ENCODE results near the gene MEF2C. TPM values are rescaled to one million over a fixed set of nuclear protein-coding genes. Genes with fewer than 3 reads are reported as not detected.

The MEF2C gene
- polyA plus RNA-seq, 1 donor from 2014 or later, result 30.2 TPM

DNA sequence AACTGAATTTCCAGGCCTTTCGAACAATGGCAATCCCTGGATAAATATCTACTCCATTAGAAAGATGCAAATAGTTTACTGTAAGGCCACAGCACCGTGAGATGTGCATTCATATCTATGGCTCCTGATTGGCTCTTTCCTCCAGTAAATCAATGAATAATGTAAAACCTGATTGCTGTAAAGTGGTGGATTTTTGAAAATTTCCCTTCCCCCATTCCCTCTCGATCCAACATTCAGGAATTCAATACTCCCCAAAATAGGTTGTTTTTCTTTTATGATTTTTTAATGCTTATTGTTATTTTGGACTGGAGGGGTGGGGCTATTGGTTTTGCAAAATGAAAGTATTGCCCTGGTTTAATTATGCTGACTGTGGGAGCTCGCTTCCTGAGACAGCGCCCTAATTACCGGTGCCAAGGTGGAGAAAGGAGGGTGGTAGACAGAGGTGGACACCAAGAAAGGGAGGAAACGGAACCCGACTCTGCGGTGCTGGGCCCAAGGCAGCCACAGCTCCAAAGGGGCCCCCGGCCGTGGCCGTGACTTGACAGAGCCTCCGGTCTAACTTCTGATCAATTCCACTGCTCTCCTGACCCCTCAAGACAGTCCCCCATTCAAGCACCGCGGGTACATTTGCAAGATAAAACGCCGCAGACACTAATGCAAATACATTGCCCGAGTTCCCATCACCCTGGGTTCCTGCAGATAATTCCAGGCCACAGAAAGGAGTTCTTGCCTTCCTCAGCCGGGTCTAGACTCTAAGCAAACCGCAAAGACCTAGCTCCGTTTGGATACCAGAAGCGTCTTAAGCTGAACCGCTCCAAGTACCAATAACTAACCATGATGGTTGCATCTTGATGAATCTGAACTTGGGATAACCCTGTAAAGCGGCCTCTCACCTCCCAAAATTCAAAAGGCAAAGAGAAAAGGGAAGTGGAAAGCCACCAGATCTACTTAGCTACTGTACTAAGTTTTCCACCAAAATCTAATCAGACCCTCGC, 211.2 kb downstream of the MEF2C start:
- Histone ChIP-seq H3K79me2 (replicated peaks; ENCODE audit: insufficient read depth, low read length) (peaks cover 92% of the 10 kb centered on the region), H3K4me3 (ENCODE audit: low read length) (peak overlapping the region; percentile 82), H3K27me3 (ENCODE audit: insufficient read depth, low read depth, low read length) (no peaks in the 10 kb centered on the region), H3K9me2 (ENCODE audit: insufficient read depth, low read length) (no peaks in the 10 kb centered on the region), H3K9me3 (ENCODE audit: low read length) (no peaks in the 10 kb centered on the region), H3K9ac (ENCODE audit: low read length) (peak overlapping the region; percentile 96), H3K27ac (ENCODE audit: low read length) (peak overlapping the region; percentile 100), H3F3A (ENCODE audit: insufficient read depth, low read length, poor library complexity, severe bottlenecking) (peaks cover 6% of the 10 kb centered on the region), H4K20me1 (ENCODE audit: insufficient read depth) (no peaks in the 10 kb centered on the region), H3K4me2 (ENCODE audit: low read length) (peak overlapping the region; percentile 95), H2AFZ (ENCODE audit: low read depth, low read length) (no peak overlapping the region), H3K36me3 (ENCODE audit: insufficient read depth, low read length) (no peaks in the 10 kb centered on the region)
- peak; percentile 58 for TF ChIP-seq TAF1 (IDR thresholded peaks at IDR 0.05; ENCODE audit: low read depth)
- TF ChIP-seq, protein P1, sequence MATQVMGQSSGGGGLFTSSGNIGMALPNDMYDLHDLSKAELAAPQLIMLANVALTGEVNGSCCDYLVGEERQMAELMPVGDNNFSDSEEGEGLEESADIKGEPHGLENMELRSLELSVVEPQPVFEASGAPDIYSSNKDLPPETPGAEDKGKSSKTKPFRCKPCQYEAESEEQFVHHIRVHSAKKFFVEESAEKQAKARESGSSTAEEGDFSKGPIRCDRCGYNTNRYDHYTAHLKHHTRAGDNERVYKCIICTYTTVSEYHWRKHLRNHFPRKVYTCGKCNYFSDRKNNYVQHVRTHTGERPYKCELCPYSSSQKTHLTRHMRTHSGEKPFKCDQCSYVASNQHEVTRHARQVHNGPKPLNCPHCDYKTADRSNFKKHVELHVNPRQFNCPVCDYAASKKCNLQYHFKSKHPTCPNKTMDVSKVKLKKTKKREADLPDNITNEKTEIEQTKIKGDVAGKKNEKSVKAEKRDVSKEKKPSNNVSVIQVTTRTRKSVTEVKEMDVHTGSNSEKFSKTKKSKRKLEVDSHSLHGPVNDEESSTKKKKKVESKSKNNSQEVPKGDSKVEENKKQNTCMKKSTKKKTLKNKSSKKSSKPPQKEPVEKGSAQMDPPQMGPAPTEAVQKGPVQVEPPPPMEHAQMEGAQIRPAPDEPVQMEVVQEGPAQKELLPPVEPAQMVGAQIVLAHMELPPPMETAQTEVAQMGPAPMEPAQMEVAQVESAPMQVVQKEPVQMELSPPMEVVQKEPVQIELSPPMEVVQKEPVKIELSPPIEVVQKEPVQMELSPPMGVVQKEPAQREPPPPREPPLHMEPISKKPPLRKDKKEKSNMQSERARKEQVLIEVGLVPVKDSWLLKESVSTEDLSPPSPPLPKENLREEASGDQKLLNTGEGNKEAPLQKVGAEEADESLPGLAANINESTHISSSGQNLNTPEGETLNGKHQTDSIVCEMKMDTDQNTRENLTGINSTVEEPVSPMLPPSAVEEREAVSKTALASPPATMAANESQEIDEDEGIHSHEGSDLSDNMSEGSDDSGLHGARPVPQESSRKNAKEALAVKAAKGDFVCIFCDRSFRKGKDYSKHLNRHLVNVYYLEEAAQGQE (IDR thresholded peaks at IDR 0.05; ENCODE audit: borderline replicate concordance), result peak; percentile 77
- peak; percentile 18 for TF ChIP-seq EP300 (conservative IDR thresholded peaks at IDR 0.05; ENCODE audit: poor library complexity, severe bottlenecking)
- no peak for TF ChIP-seq SMC3 (conservative IDR thresholded peaks at IDR 0.05; ENCODE audit: poor library complexity)
- TF ChIP-seq POLR2AphosphoS5 (IDR thresholded peaks at IDR 0.05), result peak; percentile 63

GRCh38 chr5:88671106-88671504, 211.9 kb downstream of the MEF2C start:
- Histone ChIP-seq H3K36me3 (ENCODE audit: insufficient read depth, low read length) (no peaks in the 10 kb centered on the region), H2AFZ (ENCODE audit: low read depth, low read length) (no peak overlapping the region), H3K9me3 (ENCODE audit: low read length) (no peaks in the 10 kb centered on the region), H3K27me3 (ENCODE audit: insufficient read depth, low read depth, low read length) (no peaks in the 10 kb centered on the region), H3K4me3 (ENCODE audit: low read length) (peak overlapping the region; percentile 82), H3K9ac (ENCODE audit: low read length) (peak overlapping the region; percentile 96), H3K79me2 (replicated peaks; ENCODE audit: insufficient read depth, low read length) (peaks cover 93% of the 10 kb centered on the region), H3F3A (ENCODE audit: insufficient read depth, low read length, poor library complexity, severe bottlenecking) (peaks cover 6% of the 10 kb centered on the region), H3K9me2 (ENCODE audit: insufficient read depth, low read length) (no peaks in the 10 kb centered on the region), H3K4me2 (ENCODE audit: low read length) (peak overlapping the region; percentile 95), H3K27ac (ENCODE audit: low read length) (peak overlapping the region; percentile 100), H4K20me1 (ENCODE audit: insufficient read depth) (no peaks in the 10 kb centered on the region)
- TF ChIP-seq SMC3 (conservative IDR thresholded peaks at IDR 0.05; ENCODE audit: poor library complexity), result peak; percentile 16
- TF ChIP-seq, protein P1 (IDR thresholded peaks at IDR 0.05; ENCODE audit: borderline replicate concordance), result peak; percentile 29
- TF ChIP-seq EP300 (conservative IDR thresholded peaks at IDR 0.05; ENCODE audit: poor library complexity, severe bottlenecking), result no peak
